ENCODE data around the gene SUDS3. TPM values are rescaled to one million over a fixed set of nuclear protein-coding genes. Genes with fewer than 3 reads are reported as not detected.

Gene SUDS3
- polyA plus RNA-seq, 1 donor, result 29.3 TPM

- no peak for DNase-seq (ENCODE audit: low read depth)
These were observed 70.8 kb downstream of the SUDS3 start for GRCh38 chr12:118447181-118447580.

GRCh38 chr12:118448341-118448740, 72.0 kb downstream of the SUDS3 start:
- DNase-seq (ENCODE audit: low read depth), result no peak

- no peak for DNase-seq (ENCODE audit: low read depth)
These were observed 79.0 kb downstream of the SUDS3 start for GRCh38 chr12:118455327-118455726.

GRCh38 chr12:118456741-118457140, 80.4 kb downstream of the SUDS3 start:
- DNase-seq (ENCODE audit: low read depth), result no peak

- no peak for DNase-seq (ENCODE audit: low read depth)
These were observed 82.8 kb downstream of the SUDS3 start for GRCh38 chr12:118459110-118459509.

GRCh38 chr12:118463677-118464076, 87.3 kb downstream of the SUDS3 start:
- DNase-seq (ENCODE audit: low read depth), result no peak

DNA sequence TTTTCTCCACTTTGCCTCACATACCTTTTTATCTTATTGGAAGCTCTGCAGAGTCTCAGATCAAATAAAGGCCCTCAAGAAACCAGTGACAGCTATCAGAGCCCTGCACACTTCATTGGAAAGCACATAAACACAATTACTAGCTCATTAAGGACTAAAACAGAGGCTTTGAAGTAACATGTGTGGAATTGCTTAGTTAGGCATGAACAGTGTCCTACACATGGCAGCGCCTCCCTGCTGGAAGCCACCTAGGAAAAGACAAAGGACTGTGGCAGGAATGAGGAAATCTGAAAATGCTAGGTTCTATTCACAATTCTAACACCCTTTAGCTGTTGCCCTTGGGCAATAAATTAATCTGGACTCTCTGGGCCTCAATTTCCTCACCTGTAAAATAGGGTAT, 89.4 kb downstream of the SUDS3 start:
- no peak for DNase-seq (ENCODE audit: low read depth)

Other genes starting within 250 kb of the SUDS3 start
- 134 TPM for gene PEBP1, start 240.4 kb upstream of the SUDS3 start, polyA plus RNA-seq (ENCODE audit: insufficient read length)
- gene TAOK3, start 3.6 kb upstream of the SUDS3 start, polyA plus RNA-seq (ENCODE audit: insufficient read length), result 17.4 TPM